ENCODE data around the gene IFI35.
"Not testable (repeated sequence)": the region's sequence is repeated elsewhere in the genome, so short reads cannot be mapped to it uniquely, and the experiment has no call there.

GRCh38 chr17:42973323-42973722, 33.3 kb upstream of the IFI35 start:
- TF ChIP-seq CTCF, EP300, POLR2A (IDR thresholded peaks at IDR 0.05): not testable (repeated sequence)
